Measurements from ENCODE around the gene SPATA6.
A peak's percentile ranks its signal among the peaks of the same experiment; 100 is the strongest.
"Not testable (repeated sequence)": the region's sequence is repeated elsewhere in the genome, so short reads cannot be mapped to it uniquely, and the experiment has no call there.

Gene SPATA6

GRCh38 chr1:48462716-48463302 is 9.2 kb downstream of the SPATA6 start:
- DNase-seq (ENCODE audit: low read depth): no peak

- DNase-seq (ENCODE audit: low read depth): peak; percentile 1
Observed at GRCh38 chr1:48450505-48450904, 21.5 kb downstream of the SPATA6 start.

- no peak for DNase-seq (ENCODE audit: low read depth)
Observed at GRCh38 chr1:48448932-48449331, 23.1 kb downstream of the SPATA6 start.

GRCh38 chr1:48444186-48444585 is 27.8 kb downstream of the SPATA6 start:
- DNase-seq (ENCODE audit: low read depth): not testable (repeated sequence)

GRCh38 chr1:48442864-48443619 is 29.0 kb downstream of the SPATA6 start:
- DNase-seq (ENCODE audit: low read depth): no peak

GRCh38 chr1:48440786-48441185 is 31.2 kb downstream of the SPATA6 start:
- DNase-seq (ENCODE audit: low read depth): not testable (repeated sequence)

- DNase-seq (ENCODE audit: low read depth): no peak
Observed at GRCh38 chr1:48439380-48439779, 32.6 kb downstream of the SPATA6 start.

GRCh38 chr1:48437379-48437778 is 34.6 kb downstream of the SPATA6 start:
- DNase-seq (ENCODE audit: low read depth): not testable (repeated sequence)

GRCh38 chr1:48435312-48436002 is 36.5 kb downstream of the SPATA6 start:
- not testable (repeated sequence) for DNase-seq (ENCODE audit: low read depth)

GRCh38 chr1:48430832-48431231 is 41.2 kb downstream of the SPATA6 start:
- DNase-seq (ENCODE audit: low read depth): no peak

GRCh38 chr1:48422009-48422408 is 50.0 kb downstream of the SPATA6 start:
- DNase-seq (ENCODE audit: low read depth): no peak

- no peak for DNase-seq (ENCODE audit: low read depth)
Observed at GRCh38 chr1:48418742-48419141, 53.3 kb downstream of the SPATA6 start.

GRCh38 chr1:48415050-48415449 is 57.0 kb downstream of the SPATA6 start:
- no peak for DNase-seq (ENCODE audit: low read depth)

- peak; percentile 12 for DNase-seq (ENCODE audit: low read depth)
Observed at GRCh38 chr1:48414264-48414663, 57.7 kb downstream of the SPATA6 start.

- no peak for DNase-seq (ENCODE audit: low read depth)
Observed at GRCh38 chr1:48405940-48406339, 66.1 kb downstream of the SPATA6 start.

- DNase-seq (ENCODE audit: low read depth): no peak
Observed at GRCh38 chr1:48405400-48405799, 66.6 kb downstream of the SPATA6 start.

GRCh38 chr1:48402599-48402998 is 69.4 kb downstream of the SPATA6 start:
- DNase-seq (ENCODE audit: low read depth): no peak

GRCh38 chr1:48396208-48396607 is 75.8 kb downstream of the SPATA6 start:
- no peak for DNase-seq (ENCODE audit: low read depth)

- no peak for DNase-seq (ENCODE audit: low read depth)
Observed at GRCh38 chr1:48391926-48392325, 80.1 kb downstream of the SPATA6 start.

- DNase-seq (ENCODE audit: low read depth): no peak
Observed at GRCh38 chr1:48387409-48387808, 84.6 kb downstream of the SPATA6 start.

- DNase-seq (ENCODE audit: low read depth): no peak
Observed at GRCh38 chr1:48374785-48375184, 97.2 kb downstream of the SPATA6 start.

GRCh38 chr1:48371598-48371997 is 100.4 kb downstream of the SPATA6 start:
- DNase-seq (ENCODE audit: low read depth): no peak

- no peak for DNase-seq (ENCODE audit: low read depth)
Observed at GRCh38 chr1:48362901-48363300, 109.1 kb downstream of the SPATA6 start.

Measured in amniotic epithelial cell (primary cell).